Measurements from ENCODE around the gene BST1.

Gene BST1

GRCh38 chr4:15692602-15693001 lies 10.3 kb upstream of the BST1 start:
- no peak overlapping the region for H3K4me3 ChIP-seq (ENCODE audit: low read length)
- DNase-seq (ENCODE audit: low read depth), result no peak
- TF ChIP-seq CTCF (IDR thresholded peaks at IDR 0.05; ENCODE audit: insufficient read depth, low read depth, low read length, missing control alignments), result no peak

GRCh38 chr4:15694431-15694830 lies 8.4 kb upstream of the BST1 start:
- H3K4me3 ChIP-seq (ENCODE audit: low read length), result no peak overlapping the region
- peak; percentile 91 for DNase-seq (ENCODE audit: low read depth)
- TF ChIP-seq CTCF (IDR thresholded peaks at IDR 0.05; ENCODE audit: insufficient read depth, low read depth, low read length, missing control alignments), result no peak

GRCh38 chr4:15695240-15695699 lies 7.6 kb upstream of the BST1 start:
- peak; percentile 92 for DNase-seq (ENCODE audit: low read depth)
- TF ChIP-seq CTCF (IDR thresholded peaks at IDR 0.05; ENCODE audit: insufficient read depth, low read depth, low read length, missing control alignments), result no peak

GRCh38 chr4:15695729-15696128 lies 7.1 kb upstream of the BST1 start:
- DNase-seq (ENCODE audit: low read depth), result no peak
- no peak for TF ChIP-seq CTCF (IDR thresholded peaks at IDR 0.05; ENCODE audit: insufficient read depth, low read depth, low read length, missing control alignments)
- no peak overlapping the region for H3K4me3 ChIP-seq (ENCODE audit: low read length)

More at GRCh38 chr4:15695240-15695699, 7.6 kb upstream of the BST1 start:
- H3K4me3 ChIP-seq (ENCODE audit: low read length), result no peak overlapping the region

- no peak overlapping the region for H3K4me3 ChIP-seq (ENCODE audit: low read length)
- no peak for TF ChIP-seq CTCF (IDR thresholded peaks at IDR 0.05; ENCODE audit: insufficient read depth, low read depth, low read length, missing control alignments)
- DNase-seq (ENCODE audit: low read depth), result no peak
Measured at GRCh38 chr4:15696866-15697265, 6.0 kb upstream of the BST1 start.

GRCh38 chr4:15703439-15703838 lies 574 bp downstream of the BST1 start:
- no peak for DNase-seq (ENCODE audit: low read depth)
- no peak overlapping the region for H3K4me3 ChIP-seq (ENCODE audit: low read length)
- no peak for TF ChIP-seq CTCF (IDR thresholded peaks at IDR 0.05; ENCODE audit: insufficient read depth, low read depth, low read length, missing control alignments)

GRCh38 chr4:15704129-15704528 lies 1.3 kb downstream of the BST1 start:
- TF ChIP-seq CTCF (IDR thresholded peaks at IDR 0.05; ENCODE audit: insufficient read depth, low read depth, low read length, missing control alignments), result no peak
- no peak overlapping the region for H3K4me3 ChIP-seq (ENCODE audit: low read length)
- DNase-seq (ENCODE audit: low read depth), result no peak
